GM19467 (cell line): ENCODE results near the gene HAUS2.

Experiments used
- ATAC-seq: cut with Tn5 transposase; IDR thresholded peaks from one replicate; pipeline ENCODE4 v1.9.1; 2021; ENCODE audit warnings: mild to moderate bottlenecking, moderate library complexity; ENCODE audit not compliant: unreplicated experiment

Gene HAUS2

GRCh38 chr15:42605796-42606195 is 57.2 kb downstream of the HAUS2 start:
- ATAC-seq, result no peak

GRCh38 chr15:42608110-42608531 is 59.5 kb downstream of the HAUS2 start:
- ATAC-seq, result peak; percentile 50

GRCh38 chr15:42608752-42609488 is 60.3 kb downstream of the HAUS2 start:
- no peak for ATAC-seq

- ATAC-seq, result no peak
Measured at GRCh38 chr15:42611532-42611931, 62.9 kb downstream of the HAUS2 start.

GRCh38 chr15:42612367-42612912 is 63.8 kb downstream of the HAUS2 start:
- no peak for ATAC-seq

GRCh38 chr15:42616107-42616506 is 67.5 kb downstream of the HAUS2 start:
- no peak for ATAC-seq
